ENCODE data around the gene FRMPD2. TPM values are rescaled to one million over a fixed set of nuclear protein-coding genes. Genes with fewer than 3 reads are reported as not detected.
"Not testable (repeated sequence)": the region's sequence is repeated elsewhere in the genome, so short reads cannot be mapped to it uniquely, and the experiment has no call there.

Gene FRMPD2
- total and polyA plus RNA-seq, 2 experiments from 2014 or later: 0.10 to 0.30 TPM

DNA sequence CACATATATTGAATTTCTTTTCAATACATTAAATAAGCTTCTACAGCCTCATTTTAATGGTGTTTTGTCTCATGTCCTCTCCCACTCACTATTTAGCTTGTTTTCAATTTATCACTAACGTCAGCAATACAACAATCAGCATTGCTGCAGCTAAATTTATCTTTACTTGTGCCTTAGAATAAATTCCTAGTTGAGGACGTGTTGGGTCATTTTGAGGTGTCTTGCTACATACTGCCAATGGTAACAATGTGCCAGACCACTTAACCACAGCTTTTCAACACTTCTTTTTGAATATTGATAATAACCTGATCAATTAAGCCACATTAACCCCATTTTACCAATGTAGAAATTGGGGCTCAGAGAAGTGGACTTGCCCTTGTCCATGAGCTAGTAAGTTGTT lies 26.0 kb downstream of the FRMPD2 start:
- no peak overlapping the region for H2AFZ ChIP-seq
- no peaks in the 10 kb centered on the region for H3K79me2 ChIP-seq
- no peaks in the 10 kb centered on the region for H4K20me1 ChIP-seq (ENCODE audit: insufficient read depth, poor library complexity, severe bottlenecking)
- TF ChIP-seq EZH2 (IDR thresholded peaks at IDR 0.05; ENCODE audit: borderline replicate concordance): no peak
- H3K9me3 ChIP-seq (ENCODE audit: low read depth): no peaks in the 10 kb centered on the region
- H3K27me3 ChIP-seq: no peaks in the 10 kb centered on the region
- H3K4me2 ChIP-seq: no peak overlapping the region
- WGBS (ENCODE audit: low lambda C conversion rate, missing lambda C conversion rate): 86% methylated on average over 2 of the region's 2 CpGs
- no peak for DNase-seq (ENCODE audit: low spot score)
- peaks cover 16% of the 10 kb centered on the region for H3K4me1 ChIP-seq (ENCODE audit: insufficient read depth)
- H3K36me3 ChIP-seq (replicated peaks; ENCODE audit: insufficient read depth, low read depth): no peaks in the 10 kb centered on the region
- no peak overlapping the region for H3K27ac ChIP-seq
- no peak overlapping the region for H3K4me3 ChIP-seq
- H3K9me2 ChIP-seq (replicated peaks; ENCODE audit: insufficient read depth): no peaks in the 10 kb centered on the region

DNA sequence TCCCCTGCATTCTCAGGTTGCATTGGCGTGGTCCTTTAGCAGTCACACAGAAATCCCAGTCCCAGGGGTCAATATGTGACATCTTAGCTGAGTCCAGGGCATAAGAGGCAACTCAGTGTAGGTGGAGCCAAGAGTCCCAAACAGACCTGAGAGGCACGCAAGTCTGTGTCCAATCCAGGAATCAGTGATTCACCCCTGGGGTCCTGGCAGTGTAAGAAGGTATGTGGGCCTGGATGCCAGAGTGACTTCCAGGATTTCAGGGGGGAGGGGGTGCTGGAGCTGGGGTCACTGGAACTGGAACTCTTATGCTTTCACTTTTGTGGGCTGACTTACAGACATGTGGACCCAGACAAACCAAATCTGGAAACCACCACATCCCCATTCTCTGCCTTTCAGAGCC lies 26.8 kb downstream of the FRMPD2 start:
- Histone ChIP-seq H3K4me3 (no peak overlapping the region), H3K27me3 (no peaks in the 10 kb centered on the region), H3K9me3 (ENCODE audit: low read depth) (no peaks in the 10 kb centered on the region), H3K27ac (no peak overlapping the region), H4K20me1 (ENCODE audit: insufficient read depth, poor library complexity, severe bottlenecking) (no peaks in the 10 kb centered on the region), H3K79me2 (no peaks in the 10 kb centered on the region), H3K9me2 (replicated peaks; ENCODE audit: insufficient read depth) (no peaks in the 10 kb centered on the region), H2AFZ (no peak overlapping the region), H3K36me3 (replicated peaks; ENCODE audit: insufficient read depth, low read depth) (no peaks in the 10 kb centered on the region), H3K4me2 (no peak overlapping the region), H3K4me1 (ENCODE audit: insufficient read depth) (peaks cover 16% of the 10 kb centered on the region)
- TF ChIP-seq EZH2 (IDR thresholded peaks at IDR 0.05; ENCODE audit: borderline replicate concordance) (no peak), EZH2phosphoT487 (IDR thresholded peaks at IDR 0.05; ENCODE audit: low read depth, severe bottlenecking, unreplicated experiment) (no peak)
- TF ChIP-seq, protein P1, sequence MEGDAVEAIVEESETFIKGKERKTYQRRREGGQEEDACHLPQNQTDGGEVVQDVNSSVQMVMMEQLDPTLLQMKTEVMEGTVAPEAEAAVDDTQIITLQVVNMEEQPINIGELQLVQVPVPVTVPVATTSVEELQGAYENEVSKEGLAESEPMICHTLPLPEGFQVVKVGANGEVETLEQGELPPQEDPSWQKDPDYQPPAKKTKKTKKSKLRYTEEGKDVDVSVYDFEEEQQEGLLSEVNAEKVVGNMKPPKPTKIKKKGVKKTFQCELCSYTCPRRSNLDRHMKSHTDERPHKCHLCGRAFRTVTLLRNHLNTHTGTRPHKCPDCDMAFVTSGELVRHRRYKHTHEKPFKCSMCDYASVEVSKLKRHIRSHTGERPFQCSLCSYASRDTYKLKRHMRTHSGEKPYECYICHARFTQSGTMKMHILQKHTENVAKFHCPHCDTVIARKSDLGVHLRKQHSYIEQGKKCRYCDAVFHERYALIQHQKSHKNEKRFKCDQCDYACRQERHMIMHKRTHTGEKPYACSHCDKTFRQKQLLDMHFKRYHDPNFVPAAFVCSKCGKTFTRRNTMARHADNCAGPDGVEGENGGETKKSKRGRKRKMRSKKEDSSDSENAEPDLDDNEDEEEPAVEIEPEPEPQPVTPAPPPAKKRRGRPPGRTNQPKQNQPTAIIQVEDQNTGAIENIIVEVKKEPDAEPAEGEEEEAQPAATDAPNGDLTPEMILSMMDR (IDR thresholded peaks at IDR 0.05; ENCODE audit: poor library complexity): no peak
- DNase-seq (ENCODE audit: low spot score): no peak
- WGBS (ENCODE audit: low lambda C conversion rate, missing lambda C conversion rate): 71% methylated on average over 2 of the region's 2 CpGs

DNA sequence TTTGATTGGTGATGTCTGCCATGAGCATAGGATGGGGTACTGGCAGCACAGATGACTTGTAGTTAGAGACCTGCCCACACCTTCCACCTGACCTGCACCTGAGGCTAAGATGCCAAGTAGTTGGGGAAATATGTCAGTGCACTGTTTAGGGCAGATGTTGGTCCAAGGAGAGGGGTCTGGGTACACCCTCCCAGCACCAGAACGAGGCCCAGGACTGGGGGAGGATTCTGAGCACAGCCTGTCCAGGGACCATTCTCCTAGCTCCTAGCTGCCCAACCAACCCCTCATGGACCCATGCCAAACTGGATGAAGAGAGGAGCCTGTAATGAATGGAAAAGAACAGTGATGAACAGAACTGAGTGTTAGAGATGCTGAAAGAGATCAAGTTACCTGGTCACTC lies 28.0 kb downstream of the FRMPD2 start:
- Histone ChIP-seq H3K9me3 (ENCODE audit: low read depth) (no peaks in the 10 kb centered on the region), H3K4me2 (no peak overlapping the region), H3K4me1 (ENCODE audit: insufficient read depth) (peaks cover 4% of the 10 kb centered on the region), H3K9me2 (replicated peaks; ENCODE audit: insufficient read depth) (no peaks in the 10 kb centered on the region), H3K79me2 (no peaks in the 10 kb centered on the region), H3K4me3 (no peak overlapping the region), H3K27me3 (no peaks in the 10 kb centered on the region), H3K36me3 (replicated peaks; ENCODE audit: insufficient read depth, low read depth) (no peaks in the 10 kb centered on the region), H2AFZ (no peak overlapping the region), H4K20me1 (ENCODE audit: insufficient read depth, poor library complexity, severe bottlenecking) (no peaks in the 10 kb centered on the region), H3K27ac (no peak overlapping the region)
- DNase-seq (ENCODE audit: low spot score): no peak
- TF ChIP-seq, protein P1 (IDR thresholded peaks at IDR 0.05; ENCODE audit: poor library complexity): no peak
- TF ChIP-seq EZH2phosphoT487 (IDR thresholded peaks at IDR 0.05; ENCODE audit: low read depth, severe bottlenecking, unreplicated experiment): no peak
- 91% methylated on average over 1 of the region's 1 CpG for WGBS (ENCODE audit: low lambda C conversion rate, missing lambda C conversion rate)

DNA sequence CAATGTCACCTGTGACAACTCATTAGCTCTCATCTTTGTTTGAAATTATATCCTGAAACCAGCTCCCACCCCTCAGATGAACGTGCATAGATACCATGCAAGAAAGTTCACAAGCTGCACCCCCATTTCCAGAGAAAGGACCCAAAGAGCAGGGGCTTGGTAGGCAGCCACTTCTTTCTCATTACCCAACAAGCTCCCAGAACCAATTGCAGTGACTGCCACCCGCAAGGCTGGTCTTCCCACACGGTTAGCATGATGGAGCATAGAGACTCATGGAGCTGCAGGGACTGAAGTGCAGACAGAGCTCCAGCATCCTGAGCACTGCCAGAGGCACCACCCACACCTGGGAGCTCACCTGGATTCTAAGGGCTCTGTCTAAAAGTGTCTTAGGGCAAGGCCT lies 28.5 kb downstream of the FRMPD2 start:
- no peaks in the 10 kb centered on the region for H4K20me1 ChIP-seq (ENCODE audit: insufficient read depth, poor library complexity, severe bottlenecking)
- no peak overlapping the region for H3K4me2 ChIP-seq
- H3K36me3 ChIP-seq (replicated peaks; ENCODE audit: insufficient read depth, low read depth): no peaks in the 10 kb centered on the region
- no peaks in the 10 kb centered on the region for H3K79me2 ChIP-seq
- no peaks in the 10 kb centered on the region for H3K4me1 ChIP-seq (ENCODE audit: insufficient read depth)
- no peak overlapping the region for H3K4me3 ChIP-seq
- no peak for DNase-seq (ENCODE audit: low spot score)
- no peaks in the 10 kb centered on the region for H3K9me2 ChIP-seq (replicated peaks; ENCODE audit: insufficient read depth)
- WGBS (ENCODE audit: low lambda C conversion rate, missing lambda C conversion rate): 88% methylated on average over 3 of the region's 3 CpGs
- H3K27ac ChIP-seq: no peak overlapping the region
- H3K27me3 ChIP-seq: no peaks in the 10 kb centered on the region
- TF ChIP-seq EZH2phosphoT487 (IDR thresholded peaks at IDR 0.05; ENCODE audit: low read depth, severe bottlenecking, unreplicated experiment): no peak
- TF ChIP-seq, protein P1 (IDR thresholded peaks at IDR 0.05; ENCODE audit: poor library complexity): no peak
- TF ChIP-seq EZH2 (IDR thresholded peaks at IDR 0.05; ENCODE audit: borderline replicate concordance): no peak
- no peak overlapping the region for H2AFZ ChIP-seq
- no peaks in the 10 kb centered on the region for H3K9me3 ChIP-seq (ENCODE audit: low read depth)

DNA sequence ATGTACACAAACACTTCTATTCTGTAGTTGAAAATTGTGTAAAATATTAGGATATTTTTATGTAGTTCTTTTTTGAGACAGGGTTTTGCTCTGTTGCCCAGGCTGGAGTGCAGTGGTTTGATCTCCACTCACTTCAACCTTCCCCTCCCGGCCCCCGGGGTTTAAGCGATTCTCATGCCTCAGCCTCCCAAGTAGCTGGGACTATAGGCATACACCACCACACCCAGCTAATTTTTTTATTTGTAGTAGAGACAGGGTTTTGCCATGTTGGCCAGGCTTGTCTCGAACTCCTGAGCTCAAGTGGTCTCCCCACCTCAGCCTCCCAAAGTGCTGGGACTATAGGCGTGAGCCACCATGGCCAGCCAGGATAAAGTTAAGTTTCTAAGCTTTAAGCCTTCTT lies 30.6 kb downstream of the FRMPD2 start:
- not testable (repeated sequence) for H3K4me2 ChIP-seq; H3K9me2 ChIP-seq (replicated peaks; ENCODE audit: insufficient read depth); H4K20me1 ChIP-seq (ENCODE audit: insufficient read depth, poor library complexity, severe bottlenecking); DNase-seq (ENCODE audit: low spot score); H3K27me3 ChIP-seq; H3K4me3 ChIP-seq; H3K4me1 ChIP-seq (ENCODE audit: insufficient read depth); H3K27ac ChIP-seq; H2AFZ ChIP-seq; H3K36me3 ChIP-seq (replicated peaks; ENCODE audit: insufficient read depth, low read depth); H3K9me3 ChIP-seq (ENCODE audit: low read depth); H3K79me2 ChIP-seq
- WGBS (ENCODE audit: low lambda C conversion rate, missing lambda C conversion rate): 96% methylated on average over 5 of the region's 5 CpGs

Measured in hepatocyte (in vitro differentiated cells).